ENCODE data around the gene SGCA.

Gene SGCA

GRCh38 chr17:50221266-50221863 is 55.6 kb downstream of the SGCA start:
- H3K9me3 Mint-ChIP-seq, result peaks cover 14% of the 10 kb centered on the region
- peak overlapping the region; percentile 49 for H3K4me3 Mint-ChIP-seq
- H3K36me3 Mint-ChIP-seq (ENCODE audit: low read depth), result no peaks in the 10 kb centered on the region
- peaks cover 14% of the 10 kb centered on the region for H3K4me1 Mint-ChIP-seq (ENCODE audit: low read depth)
- H3K27me3 Mint-ChIP-seq (ENCODE audit: low read depth), result peaks cover 10% of the 10 kb centered on the region
- H3K27ac Mint-ChIP-seq, result peak overlapping the region; percentile 68
- DNase-seq (ENCODE audit: low spot score), result no peak

GRCh38 chr17:50221864-50222545 is 56.2 kb downstream of the SGCA start:
- Mint-ChIP-seq H3K9me3 (peaks cover 15% of the 10 kb centered on the region), H3K4me3 (peak overlapping the region; percentile 49), H3K27ac (no peak overlapping the region), H3K4me1 (ENCODE audit: low read depth) (peaks cover 14% of the 10 kb centered on the region), H3K27me3 (ENCODE audit: low read depth) (peaks cover 7% of the 10 kb centered on the region), H3K36me3 (ENCODE audit: low read depth) (no peaks in the 10 kb centered on the region)
- DNase-seq (ENCODE audit: low spot score), result no peak

GRCh38 chr17:50222922-50223321 is 57.1 kb downstream of the SGCA start:
- Mint-ChIP-seq H3K27me3 (ENCODE audit: low read depth) (peaks cover 7% of the 10 kb centered on the region), H3K4me1 (ENCODE audit: low read depth) (peaks cover 14% of the 10 kb centered on the region), H3K27ac (no peak overlapping the region), H3K4me3 (no peak overlapping the region), H3K36me3 (ENCODE audit: low read depth) (no peaks in the 10 kb centered on the region), H3K9me3 (peaks cover 18% of the 10 kb centered on the region)
- DNase-seq (ENCODE audit: low spot score), result no peak

Measured in T-helper 2 cell treated with Interferon-gamma antibody and Interleukin-4, amounts not matched to agents 5 μg/mL and 100 μg/mL, for 36 hours (primary cell).